ENCODE data around the gene DPPA2.

DNA sequence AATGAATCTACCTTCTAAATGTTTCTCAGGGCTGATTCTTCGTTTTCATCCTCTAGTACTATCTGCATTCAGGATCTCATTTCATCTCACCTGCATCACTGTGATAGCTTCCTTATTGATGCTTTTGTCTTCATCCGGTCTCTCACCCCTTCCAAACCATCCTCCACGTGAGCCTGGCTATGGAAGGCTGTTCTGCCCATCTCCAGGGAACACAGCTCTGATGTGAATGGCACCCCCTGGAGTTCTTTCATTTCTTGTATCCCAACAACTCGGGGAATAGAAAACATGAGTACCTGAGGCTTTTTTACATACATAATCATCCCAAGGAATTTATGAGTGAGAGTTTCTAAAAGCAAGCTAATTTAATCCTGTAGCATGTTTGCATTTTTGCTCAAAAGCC lies 29.8 kb upstream of the DPPA2 start:
- TF ChIP-seq, protein P1, sequence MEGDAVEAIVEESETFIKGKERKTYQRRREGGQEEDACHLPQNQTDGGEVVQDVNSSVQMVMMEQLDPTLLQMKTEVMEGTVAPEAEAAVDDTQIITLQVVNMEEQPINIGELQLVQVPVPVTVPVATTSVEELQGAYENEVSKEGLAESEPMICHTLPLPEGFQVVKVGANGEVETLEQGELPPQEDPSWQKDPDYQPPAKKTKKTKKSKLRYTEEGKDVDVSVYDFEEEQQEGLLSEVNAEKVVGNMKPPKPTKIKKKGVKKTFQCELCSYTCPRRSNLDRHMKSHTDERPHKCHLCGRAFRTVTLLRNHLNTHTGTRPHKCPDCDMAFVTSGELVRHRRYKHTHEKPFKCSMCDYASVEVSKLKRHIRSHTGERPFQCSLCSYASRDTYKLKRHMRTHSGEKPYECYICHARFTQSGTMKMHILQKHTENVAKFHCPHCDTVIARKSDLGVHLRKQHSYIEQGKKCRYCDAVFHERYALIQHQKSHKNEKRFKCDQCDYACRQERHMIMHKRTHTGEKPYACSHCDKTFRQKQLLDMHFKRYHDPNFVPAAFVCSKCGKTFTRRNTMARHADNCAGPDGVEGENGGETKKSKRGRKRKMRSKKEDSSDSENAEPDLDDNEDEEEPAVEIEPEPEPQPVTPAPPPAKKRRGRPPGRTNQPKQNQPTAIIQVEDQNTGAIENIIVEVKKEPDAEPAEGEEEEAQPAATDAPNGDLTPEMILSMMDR (IDR thresholded peaks at IDR 0.05): no peak
- TF ChIP-seq POLR2A (IDR thresholded peaks at IDR 0.05): no peak
